SK-N-MC (cell line): ENCODE measurements around the gene PANX3.

Experiments
- EZH2 ChIP-seq: fragments of 200-600 bp; sonication (generic); IDR thresholded peaks from one replicate; pipeline ENCODE4 v1.6.1; 2017; ENCODE audit warnings: antibody characterized with exemption
- POLR2AphosphoS5 ChIP-seq: IDR thresholded peaks from 2 replicates; pipeline ENCODE4 v1.6.1; 2012; ENCODE audit warnings: mild to moderate bottlenecking, low read depth, low read length, borderline replicate concordance

GRCh38 chr11:124569697-124570096 lies 41.5 kb upstream of the PANX3 start, which contains the start of gene OR8A1:
- no peak for TF ChIP-seq POLR2AphosphoS5
- no peak for TF ChIP-seq EZH2
